Panc1 (cell line): Measurements from ENCODE around the gene SART1. TPM values are rescaled to one million over a fixed set of nuclear protein-coding genes. Genes with fewer than 3 reads are reported as not detected.

Experiments used
- ATAC-seq: fragments of 200-7000 bp; cut with Tn5 transposase; 2 replicates; pipeline ENCODE4 v1.9.1; 2020; ENCODE audit warnings: mild to moderate bottlenecking, moderate library complexity
- BruUV-seq: library from RNA; stranded (reverse); fragments of 400-500 nt; replicated peaks from 2 replicates; lab custom pipeline; 2021; lab: Mats Ljungman, UMichigan
- CTCF ChIA-PET: fragments of 300-600 bp; sonication (Branson Sonifier 250); formaldehyde crosslinking; loops from one replicate; lab custom pipeline; 2022; ENCODE audit warnings: antibody characterized with exemption; lab: Charles Lee
- POLR2A ChIA-PET: fragments of 300-600 bp; sonication (Branson Sonifier 250); formaldehyde crosslinking; loops from one replicate; lab custom pipeline; 2022; ENCODE audit warnings: antibody characterized with exemption; lab: Charles Lee
- DNase-seq: peaks from one replicate; pipeline ENCODE4 v3.0.0-alpha.2; 2010; ENCODE audit warnings: low read depth, low spot score
- H3K27ac ChIP-seq: 2 replicates; pipeline ENCODE4 v1.5.1; 2011; ENCODE audit warnings: mild to moderate bottlenecking, low read length, inconsistent platforms
- H3K27me3 ChIP-seq: fragments of 200-500 bp; sonication (Bioruptor generic); 2 replicates; pipeline ENCODE4 v1.6.0; 2014; ENCODE audit warnings: low read length, inconsistent platforms; ENCODE audit not compliant: control insufficient read depth, insufficient read depth
- H3K36me3 ChIP-seq: fragments of 200-500 bp; sonication (Bioruptor generic); 2 replicates; pipeline ENCODE4 v1.5.1; 2014; ENCODE audit warnings: inconsistent platforms, mild to moderate bottlenecking, low read length, moderate library complexity; ENCODE audit not compliant: control insufficient read depth, insufficient read depth
- H3K4me1 ChIP-seq: 2 replicates; pipeline ENCODE4 v1.5.1; 2011; ENCODE audit warnings: inconsistent platforms, mild to moderate bottlenecking, low read length, moderate library complexity; ENCODE audit not compliant: control insufficient read depth, insufficient read depth
- H3K4me3 ChIP-seq, 2 experiments: 2 replicates each; pipeline ENCODE4 v1.5.1; 2011 to 2012; ENCODE audit warnings: low read depth in 2 of 2, low read length in 2 of 2, mild to moderate bottlenecking in 2 of 2, inconsistent platforms in 1 of 2, moderate library complexity in 1 of 2
- H3K9me3 ChIP-seq: fragments of 200-500 bp; sonication (Bioruptor generic); 2 replicates; pipeline ENCODE4 v1.5.1; 2014; ENCODE audit warnings: low read depth, mild to moderate bottlenecking, inconsistent platforms, low read length, moderate library complexity; ENCODE audit not compliant: control insufficient read depth, insufficient read depth
- POLR2AphosphoS5 ChIP-seq: IDR thresholded peaks from 2 replicates; pipeline ENCODE4 v1.6.1; 2012; ENCODE audit warnings: mild to moderate bottlenecking, low read depth, low read length, moderate library complexity
- SIN3A ChIP-seq: IDR thresholded peaks from 2 replicates; pipeline ENCODE4 v1.6.1; 2012; ENCODE audit warnings: low read depth, mild to moderate bottlenecking, low read length, moderate library complexity, borderline replicate concordance; ENCODE audit not compliant: insufficient read depth
- TCF7L2 ChIP-seq: IDR thresholded peaks from 2 replicates; pipeline ENCODE4 v1.6.1; 2011; ENCODE audit warnings: mild to moderate bottlenecking, low read depth, low read length, inconsistent platforms
- in situ Hi-C: cut with HindIII; loops from 2 replicates; pipeline ENCODE4 v1.10.0; 2016; ENCODE audit warnings: low sequenced_read_pairs, low pct_unique_long_range_greater_than_20kb
- intact Hi-C: fragments of 100-400 bp; cut with micrococcal nuclease; formaldehyde crosslinking; loops from one replicate; pipeline ENCODE4 v1.10.0; 2022; ENCODE audit not compliant: unreplicated experiment
- total RNA-seq: library from RNA; stranded (reverse); gene quantifications from one replicate; pipeline ENCODE4 v1.2.1, GENCODE V29; 2021; ENCODE audit not compliant: unreplicated experiment
- TF ChIP-seq, protein P1 (sequence below): fragments of 450-650 bp; IDR thresholded peaks from 2 replicates; pipeline ENCODE4 v1.5.1; 2017; ENCODE audit warnings: mild to moderate bottlenecking
- TF ChIP-seq, protein P2 (sequence below), 2 experiments: IDR thresholded peaks; 2 replicates each; pipeline ENCODE4 v1.6.1; 2011 to 2012; ENCODE audit warnings: low read depth in 2 of 2, control low read depth in 1 of 2, low read length in 1 of 2, mild to moderate bottlenecking in 1 of 2, moderate library complexity in 1 of 2; ENCODE audit not compliant: insufficient read depth in 1 of 2

SART1 gene
- total RNA-seq, 1 experiment from 2014 or later = 76.4 TPM

DNA sequence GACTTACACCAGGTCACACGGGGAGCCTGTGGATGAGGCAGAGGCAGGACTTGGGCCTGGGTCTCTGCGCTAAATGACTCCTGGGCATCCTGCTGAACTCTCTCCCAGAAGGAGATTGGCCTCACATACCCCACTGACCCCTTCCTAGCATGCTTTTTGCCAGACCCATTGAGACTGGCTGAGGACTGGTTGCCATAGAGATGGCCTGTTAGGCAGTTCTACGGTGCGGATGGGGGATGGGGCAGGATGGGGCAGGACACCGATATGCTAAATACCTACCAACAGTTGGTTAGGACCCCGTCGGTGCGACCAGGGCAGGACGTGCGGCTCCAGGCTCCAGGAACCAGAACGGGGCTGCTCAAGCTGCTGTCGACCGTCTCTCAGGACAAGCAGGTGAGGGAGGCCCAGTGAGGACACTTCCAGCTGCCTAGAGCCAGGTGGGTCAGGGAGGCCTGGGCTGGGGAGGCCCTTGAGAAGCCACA lies 16.1 kb upstream of the SART1 start, which contains the start of gene TSGA10IP:
TSS of gene TSGA10IP (plus strand) at position 51 of the 482 bp plus-strand sequence. CDS start at position 247, 196 bp downstream.
- intact Hi-C loops = no loop called here
- POLR2A ChIA-PET = interaction anchor here (0.6 kb wide), 1 partner anchor 57 kb away, joined by 5 read pairs; the partner anchor contains the start of genes BANF1 and EIF1AD
- no TSS peak for BruUV-seq
- in situ Hi-C loops = no loop called here
- H3K4me3 ChIP-seq = no peak within 1 kb of the TSS
- no peaks in the 10 kb centered on the region for H3K4me1 ChIP-seq
- H3K36me3 ChIP-seq = no peaks in the 10 kb centered on the region
- no peak within 1 kb of the TSS for H3K27ac ChIP-seq
- no peak for DNase-seq
- CTCF ChIA-PET = no interaction called here
- TF ChIP-seq, protein P1, sequence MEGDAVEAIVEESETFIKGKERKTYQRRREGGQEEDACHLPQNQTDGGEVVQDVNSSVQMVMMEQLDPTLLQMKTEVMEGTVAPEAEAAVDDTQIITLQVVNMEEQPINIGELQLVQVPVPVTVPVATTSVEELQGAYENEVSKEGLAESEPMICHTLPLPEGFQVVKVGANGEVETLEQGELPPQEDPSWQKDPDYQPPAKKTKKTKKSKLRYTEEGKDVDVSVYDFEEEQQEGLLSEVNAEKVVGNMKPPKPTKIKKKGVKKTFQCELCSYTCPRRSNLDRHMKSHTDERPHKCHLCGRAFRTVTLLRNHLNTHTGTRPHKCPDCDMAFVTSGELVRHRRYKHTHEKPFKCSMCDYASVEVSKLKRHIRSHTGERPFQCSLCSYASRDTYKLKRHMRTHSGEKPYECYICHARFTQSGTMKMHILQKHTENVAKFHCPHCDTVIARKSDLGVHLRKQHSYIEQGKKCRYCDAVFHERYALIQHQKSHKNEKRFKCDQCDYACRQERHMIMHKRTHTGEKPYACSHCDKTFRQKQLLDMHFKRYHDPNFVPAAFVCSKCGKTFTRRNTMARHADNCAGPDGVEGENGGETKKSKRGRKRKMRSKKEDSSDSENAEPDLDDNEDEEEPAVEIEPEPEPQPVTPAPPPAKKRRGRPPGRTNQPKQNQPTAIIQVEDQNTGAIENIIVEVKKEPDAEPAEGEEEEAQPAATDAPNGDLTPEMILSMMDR = no peak
- TF ChIP-seq TCF7L2 (no peak), SIN3A (no peak), POLR2AphosphoS5 (no peak)
- TF ChIP-seq, protein P2, sequence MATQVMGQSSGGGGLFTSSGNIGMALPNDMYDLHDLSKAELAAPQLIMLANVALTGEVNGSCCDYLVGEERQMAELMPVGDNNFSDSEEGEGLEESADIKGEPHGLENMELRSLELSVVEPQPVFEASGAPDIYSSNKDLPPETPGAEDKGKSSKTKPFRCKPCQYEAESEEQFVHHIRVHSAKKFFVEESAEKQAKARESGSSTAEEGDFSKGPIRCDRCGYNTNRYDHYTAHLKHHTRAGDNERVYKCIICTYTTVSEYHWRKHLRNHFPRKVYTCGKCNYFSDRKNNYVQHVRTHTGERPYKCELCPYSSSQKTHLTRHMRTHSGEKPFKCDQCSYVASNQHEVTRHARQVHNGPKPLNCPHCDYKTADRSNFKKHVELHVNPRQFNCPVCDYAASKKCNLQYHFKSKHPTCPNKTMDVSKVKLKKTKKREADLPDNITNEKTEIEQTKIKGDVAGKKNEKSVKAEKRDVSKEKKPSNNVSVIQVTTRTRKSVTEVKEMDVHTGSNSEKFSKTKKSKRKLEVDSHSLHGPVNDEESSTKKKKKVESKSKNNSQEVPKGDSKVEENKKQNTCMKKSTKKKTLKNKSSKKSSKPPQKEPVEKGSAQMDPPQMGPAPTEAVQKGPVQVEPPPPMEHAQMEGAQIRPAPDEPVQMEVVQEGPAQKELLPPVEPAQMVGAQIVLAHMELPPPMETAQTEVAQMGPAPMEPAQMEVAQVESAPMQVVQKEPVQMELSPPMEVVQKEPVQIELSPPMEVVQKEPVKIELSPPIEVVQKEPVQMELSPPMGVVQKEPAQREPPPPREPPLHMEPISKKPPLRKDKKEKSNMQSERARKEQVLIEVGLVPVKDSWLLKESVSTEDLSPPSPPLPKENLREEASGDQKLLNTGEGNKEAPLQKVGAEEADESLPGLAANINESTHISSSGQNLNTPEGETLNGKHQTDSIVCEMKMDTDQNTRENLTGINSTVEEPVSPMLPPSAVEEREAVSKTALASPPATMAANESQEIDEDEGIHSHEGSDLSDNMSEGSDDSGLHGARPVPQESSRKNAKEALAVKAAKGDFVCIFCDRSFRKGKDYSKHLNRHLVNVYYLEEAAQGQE (IDR thresholded peaks at IDR 0.05; ENCODE audit: insufficient read depth in 1 of 2, low read depth in 2 of 2, low read length in 1 of 2) = no peak
- H3K27me3 ChIP-seq = no peaks in the 10 kb centered on the region
- H3K9me3 ChIP-seq = no peaks in the 10 kb centered on the region
- 0 out of 2 replicates have a peak, but pooled peaks have one; percentile 10 for ATAC-seq

DNA sequence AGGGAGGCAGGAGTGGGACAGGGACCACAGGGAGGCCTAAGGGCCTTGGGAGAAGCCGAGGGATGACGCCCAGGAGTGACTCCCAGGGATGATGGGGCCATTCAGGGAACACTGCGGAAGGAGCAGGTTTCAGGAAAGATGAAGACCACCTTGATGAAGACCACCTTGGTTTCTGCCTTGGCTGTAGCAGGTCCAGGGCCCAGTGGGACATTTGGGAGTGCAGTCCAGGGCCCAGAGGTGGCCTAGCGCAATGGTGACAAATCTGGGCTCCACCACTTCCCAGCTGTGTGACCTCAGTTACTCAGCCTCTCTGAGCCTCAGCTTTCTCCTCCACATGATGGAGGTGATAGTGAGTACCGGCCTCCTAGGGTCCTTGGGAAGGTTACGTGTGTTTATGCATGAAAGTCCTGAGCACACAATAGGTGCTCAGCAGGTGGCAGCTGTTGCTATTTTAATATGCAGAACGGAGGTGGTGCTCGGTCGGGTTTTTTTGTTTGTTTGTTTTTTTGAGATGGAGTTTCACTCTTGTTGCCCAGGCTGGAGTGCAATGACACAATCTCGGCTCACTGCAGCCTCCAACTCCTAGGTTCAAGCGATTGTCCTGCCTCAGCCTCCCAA lies 15.5 kb upstream of the SART1 start:
- POLR2A ChIA-PET = interaction anchor here (0.6 kb wide), 1 partner anchor 56 kb away, joined by 5 read pairs; the partner anchor contains the start of genes BANF1 and EIF1AD
- in situ Hi-C loops = no loop called here
- H3K4me1 ChIP-seq = no peaks in the 10 kb centered on the region
- no peak overlapping the region for H3K4me3 ChIP-seq
- CTCF ChIA-PET = no interaction called here
- H3K36me3 ChIP-seq = no peaks in the 10 kb centered on the region
- BruUV-seq = no TSS peak
- TF ChIP-seq SIN3A = no peak
- TF ChIP-seq, protein P2 (IDR thresholded peaks at IDR 0.05; ENCODE audit: insufficient read depth in 1 of 2, low read depth in 2 of 2, low read length in 1 of 2) = no peak
- no peak for TF ChIP-seq POLR2AphosphoS5
- no peak for TF ChIP-seq TCF7L2
- TF ChIP-seq, protein P1 = no peak
- ATAC-seq = no peak
- no peaks in the 10 kb centered on the region for H3K9me3 ChIP-seq
- intact Hi-C loops = no loop called here
- no peak for DNase-seq
- no peaks in the 10 kb centered on the region for H3K27me3 ChIP-seq
- no peak overlapping the region for H3K27ac ChIP-seq
